GM18511 (cell line): ENCODE measurements around the gene PLCB1.
A peak's percentile ranks its signal among the peaks of the same experiment; 100 is the strongest.
"Not testable (repeated sequence)": the region's sequence is repeated elsewhere in the genome, so short reads cannot be mapped to it uniquely, and the experiment has no call there.

ENCODE experiments used
- ATAC-seq: cut with Tn5 transposase; IDR thresholded peaks from one replicate; pipeline ENCODE4 v1.9.1; 2021; ENCODE audit warnings: mild to moderate bottlenecking, moderate library complexity; ENCODE audit not compliant: unreplicated experiment

The PLCB1 gene

DNA sequence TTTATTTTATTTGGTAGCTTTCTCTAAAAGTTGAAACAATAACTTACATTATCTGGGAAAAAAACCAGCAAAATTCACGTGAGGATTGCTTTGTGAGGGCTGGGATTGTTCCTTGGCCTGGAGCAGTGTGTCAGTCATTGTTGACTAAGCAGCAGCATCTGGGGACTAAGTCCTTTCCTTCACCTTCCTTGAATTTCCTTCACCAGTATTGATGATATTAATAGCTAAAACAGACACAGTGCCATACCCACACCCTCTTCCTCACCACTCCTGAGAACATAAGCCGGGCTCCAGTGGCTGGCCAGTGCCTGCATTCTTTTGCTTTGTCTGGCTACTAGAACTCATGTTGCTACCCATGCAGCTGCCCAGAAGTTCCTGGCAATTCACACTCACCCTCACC lies 23.7 kb downstream of the PLCB1 start:
- ATAC-seq: no peak

DNA sequence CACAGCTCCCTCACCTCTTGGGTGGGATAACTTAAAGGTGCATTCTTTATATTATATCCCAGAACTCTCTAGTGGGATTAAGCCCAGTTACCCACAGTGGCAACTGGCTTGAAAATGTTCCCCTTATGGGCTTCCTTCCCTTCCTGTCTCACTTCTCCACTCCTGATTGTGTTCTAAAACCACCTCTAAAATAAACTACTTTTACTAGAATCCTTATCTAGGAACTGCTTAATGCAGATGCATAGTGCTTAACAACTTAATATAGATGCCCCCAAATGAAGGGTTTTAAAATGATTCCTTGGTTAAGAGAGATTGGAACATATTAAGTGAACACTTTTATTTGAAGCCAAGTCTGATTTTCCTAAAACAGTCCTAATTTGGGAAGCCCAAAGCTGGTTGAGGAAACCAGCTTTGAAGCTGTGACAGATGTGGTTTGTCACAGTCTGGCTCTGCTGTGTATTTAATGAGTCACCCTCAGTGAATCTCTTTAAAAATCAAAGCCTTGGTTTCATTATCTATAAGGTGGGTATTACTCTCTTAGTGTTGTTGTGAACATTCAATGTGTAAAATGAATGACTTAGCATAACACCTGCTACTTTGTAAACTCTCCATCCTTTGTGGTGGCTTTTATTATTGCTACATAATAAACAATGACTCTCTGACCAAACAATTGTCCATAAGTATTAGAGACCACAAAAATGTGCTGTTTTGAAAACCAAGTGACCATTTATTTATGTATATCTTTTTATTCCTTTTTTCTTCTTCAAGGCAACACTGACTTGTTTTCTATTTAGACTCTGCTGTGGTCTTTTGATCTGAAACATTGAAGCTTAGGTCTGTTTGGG lies 24.4 kb downstream of the PLCB1 start:
- ATAC-seq: peak; percentile 74

GRCh38 chr20:8159217-8159616 lies 27.2 kb downstream of the PLCB1 start:
- ATAC-seq: not testable (repeated sequence)

- no peak for ATAC-seq
Measured at GRCh38 chr20:8161264-8162071, 29.4 kb downstream of the PLCB1 start.

GRCh38 chr20:8162610-8163009 lies 30.5 kb downstream of the PLCB1 start:
- no peak for ATAC-seq

DNA sequence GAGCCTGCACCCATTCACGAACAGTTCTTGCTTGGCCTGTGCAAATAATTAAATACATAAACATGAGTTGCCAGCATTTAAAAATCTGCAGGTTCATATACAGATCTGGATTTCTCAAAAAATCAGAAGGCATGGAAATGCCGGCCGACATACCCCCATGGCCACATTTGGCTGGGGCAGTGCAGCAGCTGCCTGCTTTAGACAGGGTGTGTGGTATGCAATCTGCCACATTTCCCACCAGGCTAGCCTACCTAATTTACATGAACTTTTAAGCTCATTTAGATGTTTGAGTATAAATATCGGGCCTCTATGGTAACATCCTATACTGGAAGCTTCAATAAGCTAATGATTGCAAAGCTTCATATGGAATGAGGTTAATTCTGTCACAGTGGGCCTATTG lies 31.5 kb downstream of the PLCB1 start:
- ATAC-seq: no peak

DNA sequence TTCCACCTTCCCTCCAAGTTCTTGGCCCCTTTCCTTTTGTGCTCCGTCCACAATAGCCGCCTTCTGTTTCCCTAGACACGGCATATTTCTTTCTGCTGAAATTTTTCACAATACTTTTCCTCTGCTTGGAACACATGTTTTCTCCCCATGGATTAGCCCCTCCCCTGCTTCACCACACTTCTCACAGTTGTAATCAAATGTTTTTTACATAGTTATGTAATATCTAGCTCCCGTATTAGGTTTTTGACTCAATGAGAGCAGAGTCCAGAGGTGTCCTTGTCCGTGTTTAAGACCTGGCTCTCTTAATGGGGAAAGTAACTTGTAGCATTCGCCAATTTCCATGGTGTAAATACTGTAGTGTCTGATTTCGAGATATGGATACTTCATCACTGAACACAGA lies 34.7 kb downstream of the PLCB1 start:
- no peak for ATAC-seq

GRCh38 chr20:8168785-8169288 lies 36.8 kb downstream of the PLCB1 start:
- ATAC-seq: no peak

DNA sequence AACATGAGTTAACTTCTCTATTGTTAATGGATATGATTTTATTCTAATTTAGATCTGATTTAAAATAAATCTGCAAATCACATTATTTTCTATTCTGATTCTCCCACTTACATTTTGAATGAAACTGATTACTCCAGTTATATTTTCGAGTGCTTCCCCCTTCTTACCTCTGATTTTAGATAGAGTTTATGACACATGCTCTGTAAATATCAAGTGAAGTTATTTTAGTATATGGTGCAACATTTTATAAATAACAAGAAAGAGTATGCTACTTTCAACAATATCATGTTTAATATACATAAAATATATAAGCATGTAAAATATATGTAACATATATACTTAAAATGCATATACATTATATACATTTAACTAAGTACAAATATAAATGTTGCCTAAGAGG lies 38.9 kb downstream of the PLCB1 start:
- ATAC-seq: no peak

DNA sequence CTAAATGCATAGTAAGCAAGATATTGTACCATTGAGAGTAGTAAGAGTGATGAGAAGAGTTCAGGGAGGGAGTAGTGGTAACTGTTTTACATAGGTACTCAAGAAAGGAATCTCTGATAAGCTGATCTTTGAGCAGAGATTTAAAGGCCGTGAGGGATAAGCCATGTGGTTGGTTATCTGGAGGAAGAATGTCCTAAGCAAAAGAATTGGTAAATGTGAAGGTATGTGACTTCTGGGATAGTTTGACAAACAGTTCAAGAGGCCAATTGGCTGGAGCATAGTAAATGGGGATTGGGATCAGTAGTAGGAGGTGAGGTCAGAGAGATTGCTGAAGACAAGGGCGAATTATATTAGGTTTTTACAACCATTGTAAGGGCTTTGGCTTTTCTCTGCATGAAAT lies 40.1 kb downstream of the PLCB1 start:
- no peak for ATAC-seq

- ATAC-seq: no peak
Measured at GRCh38 chr20:8175741-8176675, 43.9 kb downstream of the PLCB1 start.

DNA sequence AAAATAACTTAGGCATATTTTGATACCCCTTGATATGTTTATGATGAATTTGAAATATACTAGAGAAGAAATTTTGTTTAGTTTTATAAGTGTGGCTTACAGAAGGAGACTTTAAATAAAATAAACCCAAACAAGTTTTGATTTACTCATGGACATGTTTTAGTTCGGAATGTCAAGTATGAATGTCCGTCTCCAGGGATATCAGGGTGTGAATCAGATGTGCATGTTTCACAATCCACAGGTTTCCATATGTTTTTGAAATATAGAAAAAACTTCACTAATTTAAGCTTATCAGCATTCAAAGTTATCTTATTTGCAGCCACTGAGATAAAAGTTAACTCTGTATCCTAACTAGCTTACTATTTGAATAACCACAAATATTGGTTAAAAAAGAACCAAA lies 51.5 kb downstream of the PLCB1 start:
- ATAC-seq: no peak

- no peak for ATAC-seq
Measured at GRCh38 chr20:8187740-8188139, 55.7 kb downstream of the PLCB1 start.

DNA sequence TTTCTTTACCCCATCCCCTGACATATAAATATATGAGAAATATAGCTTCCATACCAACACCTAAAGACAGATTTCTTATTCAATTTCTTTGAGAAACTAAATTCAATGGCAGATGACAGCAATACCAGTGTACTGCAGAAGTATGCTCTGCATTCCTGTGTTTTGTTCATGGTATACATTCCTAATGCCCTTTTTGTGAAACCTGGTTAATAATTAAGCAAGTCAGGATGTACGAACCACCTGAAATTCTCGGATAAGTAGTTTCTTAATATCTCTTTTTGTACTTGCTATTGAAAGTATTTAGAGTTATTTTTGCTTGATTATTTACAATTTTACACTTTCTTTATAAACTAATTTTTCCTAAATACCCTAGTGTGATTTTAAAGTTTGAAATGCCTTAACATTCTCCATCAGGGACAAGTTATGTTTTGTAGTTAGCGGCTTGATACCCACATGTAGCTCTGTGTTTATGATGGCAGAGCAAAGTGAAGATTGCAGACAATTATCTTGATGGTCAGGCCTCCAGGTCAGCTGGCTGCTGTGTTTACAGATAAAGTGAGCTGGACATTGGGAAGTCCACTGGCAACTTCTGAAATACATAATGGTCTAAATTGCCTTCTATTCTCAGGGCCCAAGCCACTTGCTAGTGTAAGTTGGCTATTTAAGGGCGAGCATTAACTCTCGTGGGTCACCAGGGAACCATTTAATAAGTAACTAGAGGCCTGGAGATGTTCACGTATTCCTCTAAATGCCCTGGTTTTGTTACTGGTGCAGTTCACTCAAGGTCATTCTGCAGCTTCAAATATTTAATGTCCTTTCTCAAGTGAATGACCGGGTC lies 58.2 kb downstream of the PLCB1 start:
- no peak for ATAC-seq

GRCh38 chr20:8194721-8195120 lies 62.7 kb downstream of the PLCB1 start:
- ATAC-seq: no peak

GRCh38 chr20:8196096-8196495 lies 64.0 kb downstream of the PLCB1 start:
- no peak for ATAC-seq

GRCh38 chr20:8200220-8200619 lies 68.2 kb downstream of the PLCB1 start:
- ATAC-seq: no peak

DNA sequence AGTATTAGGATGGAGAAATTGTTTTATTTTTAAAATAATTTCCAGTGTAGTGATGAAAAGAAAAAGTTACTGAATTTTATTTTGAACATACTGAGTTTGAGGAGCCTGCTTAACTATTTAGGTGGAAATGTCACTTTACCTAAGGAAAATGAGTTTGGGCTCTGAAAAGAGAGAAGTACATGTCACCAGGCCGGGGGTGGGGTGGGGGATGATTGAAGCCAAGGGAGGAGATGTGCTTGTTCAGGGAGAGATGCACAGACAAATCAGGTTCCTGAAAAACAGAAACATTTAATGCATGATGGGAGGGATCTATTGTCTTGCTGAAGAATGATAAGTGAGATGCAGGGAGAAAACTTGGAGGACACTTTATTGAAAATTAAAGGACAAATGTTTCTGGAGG lies 71.3 kb downstream of the PLCB1 start:
- no peak for ATAC-seq

GRCh38 chr20:8205996-8206395 lies 73.9 kb downstream of the PLCB1 start:
- no peak for ATAC-seq

GRCh38 chr20:8208226-8208625 lies 76.2 kb downstream of the PLCB1 start:
- ATAC-seq: no peak
